ENCODE measurements around the gene RGL1. TPM values are rescaled to one million over a fixed set of nuclear protein-coding genes. Genes with fewer than 3 reads are reported as not detected.

The RGL1 gene
- total and polyA plus RNA-seq, 3 donors from 2014 or later: 34.3 to 58.2 (median 41.5) TPM

DNA sequence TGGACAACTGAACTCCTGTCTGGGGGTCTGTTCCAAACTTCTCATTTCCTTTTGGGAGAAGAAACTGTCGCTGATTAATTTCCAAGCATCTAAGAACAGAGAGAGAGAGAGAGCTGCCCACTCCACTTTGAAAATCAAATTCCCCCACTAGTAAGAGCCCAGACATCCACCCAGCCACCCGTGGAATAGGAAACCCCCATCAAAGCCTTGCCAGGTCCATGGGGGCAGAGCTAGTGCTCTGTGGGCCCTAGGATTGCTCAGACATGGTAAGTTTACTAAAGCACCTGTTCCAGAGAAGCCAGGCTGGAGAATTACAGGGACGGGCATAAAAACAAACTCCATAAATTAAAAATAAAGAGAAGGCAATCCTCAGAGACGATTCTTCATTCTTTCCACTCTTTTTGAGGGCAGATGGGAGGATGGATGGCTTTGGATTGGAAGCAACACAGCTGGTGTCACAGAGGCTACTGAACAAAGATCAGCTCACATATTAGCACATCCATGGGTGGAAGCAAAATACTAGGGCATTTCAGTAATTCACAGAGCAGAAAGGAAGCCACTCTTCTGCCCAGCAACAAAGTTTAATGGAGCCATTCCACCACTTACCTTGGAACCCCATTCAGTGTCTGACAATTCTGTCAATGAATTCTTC, 128.7 kb downstream of the RGL1 start:
- TF ChIP-seq, protein P1, sequence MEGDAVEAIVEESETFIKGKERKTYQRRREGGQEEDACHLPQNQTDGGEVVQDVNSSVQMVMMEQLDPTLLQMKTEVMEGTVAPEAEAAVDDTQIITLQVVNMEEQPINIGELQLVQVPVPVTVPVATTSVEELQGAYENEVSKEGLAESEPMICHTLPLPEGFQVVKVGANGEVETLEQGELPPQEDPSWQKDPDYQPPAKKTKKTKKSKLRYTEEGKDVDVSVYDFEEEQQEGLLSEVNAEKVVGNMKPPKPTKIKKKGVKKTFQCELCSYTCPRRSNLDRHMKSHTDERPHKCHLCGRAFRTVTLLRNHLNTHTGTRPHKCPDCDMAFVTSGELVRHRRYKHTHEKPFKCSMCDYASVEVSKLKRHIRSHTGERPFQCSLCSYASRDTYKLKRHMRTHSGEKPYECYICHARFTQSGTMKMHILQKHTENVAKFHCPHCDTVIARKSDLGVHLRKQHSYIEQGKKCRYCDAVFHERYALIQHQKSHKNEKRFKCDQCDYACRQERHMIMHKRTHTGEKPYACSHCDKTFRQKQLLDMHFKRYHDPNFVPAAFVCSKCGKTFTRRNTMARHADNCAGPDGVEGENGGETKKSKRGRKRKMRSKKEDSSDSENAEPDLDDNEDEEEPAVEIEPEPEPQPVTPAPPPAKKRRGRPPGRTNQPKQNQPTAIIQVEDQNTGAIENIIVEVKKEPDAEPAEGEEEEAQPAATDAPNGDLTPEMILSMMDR (IDR thresholded peaks at IDR 0.05): no peak
- no peak for TF ChIP-seq POLR2A (IDR thresholded peaks at IDR 0.05)
- no peak overlapping the region for H3K4me3 ChIP-seq
- H3K36me3 ChIP-seq (ENCODE audit: low read depth, missing control alignments): no peaks in the 10 kb centered on the region
- H3K27ac ChIP-seq: no peak overlapping the region
- H3K4me1 ChIP-seq: peaks cover 5% of the 10 kb centered on the region
- WGBS, 2 donors: 83 to 85% methylated on average over 4 of the region's 4 CpGs
- DNase-seq: no peak
- H3K27me3 ChIP-seq: no peaks in the 10 kb centered on the region
- no peaks in the 10 kb centered on the region for H3K9me3 ChIP-seq
- intact Hi-C loops (cut with DNase I; ENCODE audit: low total_unique reads): no loop called here

DNA sequence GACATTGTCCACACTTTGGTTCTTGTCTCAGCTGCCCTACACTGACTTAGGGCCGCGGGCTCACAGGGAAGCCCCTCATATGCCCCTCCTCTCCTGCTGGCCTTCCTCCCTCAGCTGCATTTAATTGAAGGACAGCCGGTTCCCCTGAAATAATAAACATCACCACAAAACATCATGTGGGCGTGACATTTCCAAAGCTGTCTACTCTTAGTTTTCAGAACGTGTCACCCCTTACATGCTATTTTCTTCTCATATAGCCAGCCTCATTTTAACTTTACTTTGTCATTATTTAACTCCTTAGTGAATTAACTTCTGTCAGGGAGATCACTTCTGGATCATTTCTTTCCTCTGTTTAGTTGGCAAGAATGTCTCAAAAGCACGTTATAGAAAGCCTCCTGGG, 129.4 kb downstream of the RGL1 start:
- intact Hi-C loops (cut with DNase I; ENCODE audit: low total_unique reads): no loop called here

DNA sequence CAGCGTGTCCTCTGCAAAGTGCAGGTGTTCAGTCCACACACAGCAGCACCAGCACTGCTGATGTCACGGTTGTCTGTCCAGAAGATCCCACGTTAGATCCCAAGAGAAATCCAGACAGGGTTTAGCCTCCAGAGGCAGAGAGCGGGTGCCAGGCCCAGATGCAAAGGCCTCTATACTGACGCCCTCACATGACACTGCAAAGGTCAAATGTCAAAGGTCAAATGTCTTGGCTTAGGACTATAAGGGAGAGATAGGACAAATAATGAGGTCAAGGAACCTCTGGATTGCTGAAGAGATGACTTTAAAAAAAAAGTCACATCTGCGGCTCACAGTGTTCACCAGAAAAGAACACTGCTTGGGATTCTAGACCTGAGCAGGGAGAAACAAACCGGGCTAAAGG, 131.1 kb downstream of the RGL1 start:
- Histone ChIP-seq H3K4me1 (peaks cover 5% of the 10 kb centered on the region), H3K27ac (no peak overlapping the region), H3K4me3 (no peak overlapping the region), H3K36me3 (ENCODE audit: low read depth, missing control alignments) (no peaks in the 10 kb centered on the region), H3K27me3 (no peaks in the 10 kb centered on the region), H3K9me3 (no peaks in the 10 kb centered on the region)
- TF ChIP-seq, protein P1 (IDR thresholded peaks at IDR 0.05): no peak
- no peak for TF ChIP-seq POLR2A (IDR thresholded peaks at IDR 0.05)
- DNase-seq: no peak
- WGBS, 2 donors: 83 to 90% methylated on average over 7 of the region's 7 CpGs
- intact Hi-C loops (cut with DNase I; ENCODE audit: low total_unique reads): no loop called here

More for the DNA sequence above, 129.4 kb downstream of the RGL1 start:
- TF ChIP-seq, protein P1 (IDR thresholded peaks at IDR 0.05): no peak
- no peak for TF ChIP-seq POLR2A (IDR thresholded peaks at IDR 0.05)
- Histone ChIP-seq H3K27ac (no peak overlapping the region), H3K4me3 (no peak overlapping the region), H3K9me3 (no peaks in the 10 kb centered on the region), H3K36me3 (ENCODE audit: low read depth, missing control alignments) (no peaks in the 10 kb centered on the region), H3K4me1 (peaks cover 5% of the 10 kb centered on the region), H3K27me3 (no peaks in the 10 kb centered on the region)
- WGBS, 2 donors: 68 to 76% methylated on average over 6 of the region's 6 CpGs
- no peak for DNase-seq

DNA sequence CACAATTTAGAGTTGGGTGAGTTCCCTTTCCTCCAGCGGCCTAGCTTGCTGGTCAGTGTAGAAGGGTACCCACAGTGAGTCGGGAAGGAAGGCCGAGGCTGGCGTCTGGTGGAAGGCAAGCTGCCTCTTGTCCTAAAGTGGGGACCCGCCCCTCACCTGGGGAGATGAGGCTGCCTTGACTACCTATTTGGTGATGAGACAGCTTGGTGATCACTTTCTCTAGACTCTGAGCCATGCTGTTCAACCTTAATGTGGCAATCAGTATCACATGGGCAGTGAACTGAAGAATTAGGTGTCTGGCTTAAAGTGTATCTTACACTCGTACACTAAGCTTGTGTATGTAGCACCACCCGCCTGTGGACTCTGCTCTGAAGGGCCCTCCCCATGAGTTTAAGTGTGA, 131.9 kb downstream of the RGL1 start:
- intact Hi-C loops (cut with DNase I; ENCODE audit: low total_unique reads): no loop called here
- no peak overlapping the region for H3K4me3 ChIP-seq
- no peaks in the 10 kb centered on the region for H3K27me3 ChIP-seq
- no peak for DNase-seq
- WGBS, 2 donors: 87 to 91% methylated on average over 5 to 7 of the region's 7 CpGs
- no peak overlapping the region for H3K27ac ChIP-seq
- TF ChIP-seq, protein P1 (IDR thresholded peaks at IDR 0.05): no peak
- no peak for TF ChIP-seq POLR2A (IDR thresholded peaks at IDR 0.05)
- H3K36me3 ChIP-seq (ENCODE audit: low read depth, missing control alignments): no peaks in the 10 kb centered on the region
- no peaks in the 10 kb centered on the region for H3K9me3 ChIP-seq
- peaks cover 5% of the 10 kb centered on the region for H3K4me1 ChIP-seq

DNA sequence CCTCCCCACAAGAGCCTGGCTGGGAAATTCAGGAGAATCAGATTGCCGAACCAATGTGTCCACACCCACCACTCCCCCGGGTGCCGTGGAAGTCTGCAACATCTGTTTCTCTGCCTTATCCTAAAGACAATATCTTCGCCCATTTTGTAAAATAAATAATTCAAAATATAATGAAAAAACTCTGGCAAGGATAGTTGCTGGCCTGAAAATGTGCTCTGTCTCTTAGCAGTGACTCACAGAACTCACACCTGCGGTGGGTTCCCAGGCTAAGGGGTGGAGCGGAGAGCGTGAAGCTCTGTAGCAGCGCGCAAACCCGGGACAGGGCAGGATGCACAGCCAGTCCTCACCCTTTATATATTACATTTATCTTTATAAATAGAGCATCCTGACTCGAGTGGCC, 132.7 kb downstream of the RGL1 start:
- WGBS, 2 donors: 85 to 95% methylated on average over 11 of the region's 11 CpGs
- Histone ChIP-seq H3K4me1 (no peaks in the 10 kb centered on the region), H3K4me3 (no peak overlapping the region), H3K9me3 (no peaks in the 10 kb centered on the region), H3K36me3 (ENCODE audit: low read depth, missing control alignments) (no peaks in the 10 kb centered on the region), H3K27me3 (no peaks in the 10 kb centered on the region), H3K27ac (no peak overlapping the region)
- TF ChIP-seq POLR2A (IDR thresholded peaks at IDR 0.05): no peak
- TF ChIP-seq, protein P1 (IDR thresholded peaks at IDR 0.05): no peak
- DNase-seq: no peak
- intact Hi-C loops (cut with DNase I; ENCODE audit: low total_unique reads): no loop called here
